Fibroblast of lung (primary cell): ENCODE data around the gene SUSD6. TPM values are rescaled to one million over a fixed set of nuclear protein-coding genes. Genes with fewer than 3 reads are reported as not detected.
A peak's percentile ranks its signal among the peaks of the same experiment; 100 is the strongest.

Experiments used
- DNase-seq, 2 donors: peaks; one replicate each; pipeline versions ENCODE4 v3.0.0 to v3.0.0-alpha.2; 2010; ENCODE audit warnings: low read depth in 2 of 2
- H2AFZ ChIP-seq: 2 replicates; pipeline ENCODE4 v1.5.1; 2012; ENCODE audit warnings: low read length, control low read depth, inconsistent platforms
- H3K27ac ChIP-seq: 2 replicates; pipeline ENCODE4 v1.5.1; 2011; ENCODE audit warnings: low read length, control low read depth; ENCODE audit not compliant: insufficient read depth
- H3K27me3 ChIP-seq: 2 replicates; pipeline ENCODE4 v1.5.1; 2011; ENCODE audit warnings: mild to moderate bottlenecking, low read length; ENCODE audit not compliant: control insufficient read depth, insufficient read depth
- H3K36me3 ChIP-seq: 2 replicates; pipeline ENCODE4 v1.5.1; 2011; ENCODE audit warnings: low read length; ENCODE audit not compliant: control insufficient read depth, insufficient read depth
- H3K4me1 ChIP-seq: 2 replicates; pipeline ENCODE4 v1.5.1; 2011; ENCODE audit warnings: low read length; ENCODE audit not compliant: control insufficient read depth, insufficient read depth; ENCODE audit errors: extremely low read depth
- H3K4me2 ChIP-seq: 2 replicates; pipeline ENCODE4 v1.5.1; 2011; ENCODE audit warnings: low read length, control low read depth; ENCODE audit not compliant: insufficient read depth; ENCODE audit errors: extremely low read depth
- H3K4me3 ChIP-seq, 4 experiments: fragments of 200-600 bp in 1 of 4; sonication (generic) in 1 of 4; replicated peaks in 1 of 4; 2 replicates each; pipeline ENCODE4 v1.5.1; 2011 to 2016; ENCODE audit warnings: low read length in 4 of 4, low read depth in 3 of 4, mild to moderate bottlenecking in 3 of 4, control low read depth in 2 of 4, inconsistent platforms in 1 of 4, mixed read lengths in 1 of 4; ENCODE audit not compliant: insufficient read depth in 1 of 4; ENCODE audit errors: control extremely low read depth in 1 of 4
- H3K79me2 ChIP-seq: 2 replicates; pipeline ENCODE4 v1.5.1; 2012; ENCODE audit warnings: mild to moderate bottlenecking, low read length, inconsistent platforms; ENCODE audit not compliant: control insufficient read depth, insufficient read depth
- H3K9ac ChIP-seq: 2 replicates; pipeline ENCODE4 v1.5.1; 2011; ENCODE audit warnings: mild to moderate bottlenecking, low read length, control low read depth; ENCODE audit not compliant: insufficient read depth
- H3K9me3 ChIP-seq: 2 replicates; pipeline ENCODE4 v1.5.1; 2012; ENCODE audit warnings: low read depth, low read length; ENCODE audit not compliant: control insufficient read depth, insufficient read depth
- H4K20me1 ChIP-seq: 2 replicates; pipeline ENCODE4 v1.5.1; 2011; ENCODE audit warnings: low read length; ENCODE audit not compliant: control insufficient read depth, insufficient read depth; ENCODE audit errors: extremely low read depth
- EZH2 ChIP-seq: IDR thresholded peaks from 2 replicates; pipeline ENCODE4 v1.5.1; 2012; ENCODE audit warnings: low read length, control low read depth, mild to moderate bottlenecking; ENCODE audit errors: missing control alignments
- polyA plus RNA-seq, 2 donors: library from polyadenylated mRNA; depleted of rRNA in 1 of 2; stranded (reverse) in 1 of 2; unstranded in 1 of 2; fragments of >200 nt; gene quantifications; 2 replicates each; pipeline ENCODE4 v1.2.1, GENCODE V29; 2011 to 2012; ENCODE audit warnings: missing spikeins in 1 of 2
- total RNA-seq: library from RNA; depleted of rRNA; stranded (reverse); fragments of >200 nt; gene quantifications from 2 replicates; pipeline ENCODE4 v1.2.1, GENCODE V29; 2014
- TF ChIP-seq, protein P1 (sequence below), 2 donors: IDR thresholded peaks in 1 of 2; conservative IDR thresholded peaks in 1 of 2; 1 replicate in 1 of 2; 2 replicates in 1 of 2; pipeline ENCODE4 v1.5.1; 2011 to 2012; ENCODE audit warnings: low read length in 2 of 2, control low read depth in 1 of 2, inconsistent platforms in 1 of 2, low read depth in 1 of 2, mild to moderate bottlenecking in 1 of 2

The SUSD6 gene
- total and polyA plus RNA-seq, 2 donors (not counting 1 experiment from before 2014, with no cell fraction given): 9.1 to 11.4 TPM

DNA sequence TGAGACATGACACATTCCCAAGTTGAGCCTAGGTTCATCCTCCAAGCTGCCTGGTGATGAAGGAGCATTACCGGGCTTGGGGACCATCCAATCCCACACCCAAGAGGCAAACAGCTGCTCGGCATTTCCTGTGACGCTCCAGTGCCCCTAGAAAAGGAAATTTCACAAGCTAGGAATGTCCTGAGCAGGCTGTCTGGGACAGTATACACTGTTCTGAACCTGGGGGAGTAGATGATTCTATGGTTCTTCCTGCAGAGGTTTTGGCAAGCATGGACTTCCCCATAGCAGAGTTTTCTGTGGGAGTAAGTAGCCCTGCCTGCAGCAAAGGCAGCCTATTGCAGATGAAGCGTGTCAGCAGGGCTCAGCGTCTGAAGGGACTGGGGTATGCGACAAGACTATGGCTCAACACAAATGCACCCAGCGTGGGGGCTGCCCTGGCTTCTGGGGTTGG is 108.1 kb downstream of the SUSD6 start:
- Histone ChIP-seq H3K27ac (no peak overlapping the region), H2AFZ (peak overlapping the region; percentile 10)

DNA sequence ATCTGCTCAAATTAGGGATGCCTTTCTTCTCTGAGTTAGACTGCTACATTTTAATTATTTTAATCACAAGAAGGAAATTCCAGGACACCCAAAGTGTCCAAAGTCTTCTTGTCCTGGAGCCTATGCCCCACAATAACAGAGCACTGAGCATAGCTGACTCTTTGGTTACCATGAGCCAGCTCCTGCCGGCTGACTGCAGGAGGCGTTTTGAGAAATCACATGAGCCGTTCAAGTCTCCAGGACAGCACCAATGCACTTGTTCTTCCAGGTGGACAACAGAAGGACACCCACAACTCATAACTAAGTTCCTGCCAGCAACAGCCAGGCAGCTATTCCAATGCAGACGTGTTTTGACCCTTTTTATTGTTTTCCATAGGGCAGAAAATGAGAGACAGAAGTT is 109.5 kb downstream of the SUSD6 start:
- no peak for DNase-seq
- Histone ChIP-seq H3K9me3 (no peaks in the 10 kb centered on the region), H3K79me2 (no peaks in the 10 kb centered on the region), H3K36me3 (no peaks in the 10 kb centered on the region), H3K27me3 (no peaks in the 10 kb centered on the region), H3K4me3 (no peak overlapping the region), H4K20me1 (no peaks in the 10 kb centered on the region), H3K27ac (no peak overlapping the region), H2AFZ (no peak overlapping the region), H3K4me2 (no peak overlapping the region), H3K9ac (no peak overlapping the region), H3K4me1 (peaks cover 17% of the 10 kb centered on the region)
- TF ChIP-seq, protein P1, sequence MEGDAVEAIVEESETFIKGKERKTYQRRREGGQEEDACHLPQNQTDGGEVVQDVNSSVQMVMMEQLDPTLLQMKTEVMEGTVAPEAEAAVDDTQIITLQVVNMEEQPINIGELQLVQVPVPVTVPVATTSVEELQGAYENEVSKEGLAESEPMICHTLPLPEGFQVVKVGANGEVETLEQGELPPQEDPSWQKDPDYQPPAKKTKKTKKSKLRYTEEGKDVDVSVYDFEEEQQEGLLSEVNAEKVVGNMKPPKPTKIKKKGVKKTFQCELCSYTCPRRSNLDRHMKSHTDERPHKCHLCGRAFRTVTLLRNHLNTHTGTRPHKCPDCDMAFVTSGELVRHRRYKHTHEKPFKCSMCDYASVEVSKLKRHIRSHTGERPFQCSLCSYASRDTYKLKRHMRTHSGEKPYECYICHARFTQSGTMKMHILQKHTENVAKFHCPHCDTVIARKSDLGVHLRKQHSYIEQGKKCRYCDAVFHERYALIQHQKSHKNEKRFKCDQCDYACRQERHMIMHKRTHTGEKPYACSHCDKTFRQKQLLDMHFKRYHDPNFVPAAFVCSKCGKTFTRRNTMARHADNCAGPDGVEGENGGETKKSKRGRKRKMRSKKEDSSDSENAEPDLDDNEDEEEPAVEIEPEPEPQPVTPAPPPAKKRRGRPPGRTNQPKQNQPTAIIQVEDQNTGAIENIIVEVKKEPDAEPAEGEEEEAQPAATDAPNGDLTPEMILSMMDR (conservative IDR thresholded peaks at IDR 0.05 in 1 of 2, IDR thresholded peaks at IDR 0.05 in 1 of 2; ENCODE audit: low read depth in 1 of 2, low read length in 2 of 2): no peak
- no peak for TF ChIP-seq EZH2

More for the DNA sequence above, 108.1 kb downstream of the SUSD6 start:
- no peaks in the 10 kb centered on the region for H3K9me3 ChIP-seq
- peak overlapping the region; percentile 15 for H3K4me2 ChIP-seq
- H3K36me3 ChIP-seq: no peaks in the 10 kb centered on the region
- no peak overlapping the region for H3K4me3 ChIP-seq
- no peak overlapping the region for H3K9ac ChIP-seq
- DNase-seq: peak; percentile 78 to 96
- TF ChIP-seq EZH2: no peak
- TF ChIP-seq, protein P1 (conservative IDR thresholded peaks at IDR 0.05 in 1 of 2, IDR thresholded peaks at IDR 0.05 in 1 of 2; ENCODE audit: low read depth in 1 of 2, low read length in 2 of 2): no peak
- no peaks in the 10 kb centered on the region for H3K79me2 ChIP-seq
- H3K27me3 ChIP-seq: no peaks in the 10 kb centered on the region
- no peaks in the 10 kb centered on the region for H4K20me1 ChIP-seq
- peaks cover 17% of the 10 kb centered on the region for H3K4me1 ChIP-seq

DNA sequence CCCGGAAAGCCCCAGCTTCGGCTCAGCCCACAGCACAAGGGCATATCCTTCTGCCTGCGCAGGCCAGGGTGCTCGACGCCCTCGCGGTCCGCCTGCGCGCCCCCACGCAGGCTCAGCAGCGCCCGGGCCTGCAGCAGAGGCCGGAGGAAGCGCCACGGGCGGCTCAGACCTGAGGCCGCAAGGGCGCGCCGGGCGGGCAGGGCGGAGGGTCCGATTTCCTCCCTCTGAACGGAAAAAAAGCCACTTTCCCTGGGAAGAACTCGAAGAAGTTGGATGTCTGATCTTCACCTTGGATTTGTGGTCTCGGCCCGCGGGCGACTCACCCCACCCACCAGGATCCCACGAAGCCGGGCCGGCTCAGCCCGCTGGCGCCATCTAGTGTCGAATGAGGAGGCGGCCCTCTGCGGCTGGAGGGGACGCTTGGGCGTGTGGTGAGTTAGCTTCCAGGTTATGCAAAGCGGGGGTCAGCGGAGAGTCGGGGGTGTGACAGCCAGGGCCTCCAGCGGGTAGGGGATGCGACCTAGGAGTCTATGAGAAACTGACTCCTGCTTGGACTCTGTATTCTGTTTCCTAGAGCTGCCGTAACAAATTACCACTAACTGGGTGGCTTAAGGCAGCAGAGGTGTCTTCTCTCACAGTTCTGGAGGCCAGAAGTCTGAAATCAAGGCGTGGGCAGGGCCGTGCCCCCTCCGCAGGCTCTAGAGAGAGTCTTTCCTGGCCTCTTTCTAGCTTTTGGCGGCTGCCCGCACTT is 115.5 kb downstream of the SUSD6 start:
- no peak for TF ChIP-seq EZH2
- TF ChIP-seq, protein P1 (conservative IDR thresholded peaks at IDR 0.05 in 1 of 2, IDR thresholded peaks at IDR 0.05 in 1 of 2; ENCODE audit: low read depth in 1 of 2, low read length in 2 of 2): peak; percentile 88 to 97
- DNase-seq: peak; percentile 57 to 65
- Histone ChIP-seq H3K36me3 (no peaks in the 10 kb centered on the region), H3K4me2 (peak overlapping the region; percentile 62), H3K27ac (no peak overlapping the region), H3K27me3 (no peaks in the 10 kb centered on the region), H2AFZ (peak overlapping the region; percentile 80), H3K4me1 (no peaks in the 10 kb centered on the region), H3K9ac (peak overlapping the region; percentile 48), H3K9me3 (no peaks in the 10 kb centered on the region), H4K20me1 (no peaks in the 10 kb centered on the region), H3K4me3 (peak overlapping the region; percentile 23 to 49 (median 36)), H3K79me2 (no peaks in the 10 kb centered on the region)
